HG02884 (cell line): Measurements from ENCODE around the gene SIRPA.

Experiments used
- ATAC-seq: cut with Tn5 transposase; IDR thresholded peaks from one replicate; pipeline ENCODE4 v1.9.1; 2021; ENCODE audit warnings: mild to moderate bottlenecking, moderate library complexity; ENCODE audit not compliant: unreplicated experiment

The SIRPA gene

GRCh38 chr20:1894951-1895673 is at the start of gene SIRPA:
TSS of gene SIRPA (plus strand) at chr20:1895407. CDS start at chr20:1895448, 41 bp downstream.
- no peak for ATAC-seq

GRCh38 chr20:1845701-1846100 is 49.5 kb upstream of the SIRPA start:
- no peak for ATAC-seq

- ATAC-seq, result no peak
Observed at GRCh38 chr20:1846341-1846740, 48.9 kb upstream of the SIRPA start.

GRCh38 chr20:1846876-1847275 is 48.3 kb upstream of the SIRPA start:
- no peak for ATAC-seq

GRCh38 chr20:1847780-1848179 is 47.4 kb upstream of the SIRPA start:
- no peak for ATAC-seq

- ATAC-seq, result no peak
Observed at GRCh38 chr20:1848373-1848772, 46.8 kb upstream of the SIRPA start.

GRCh38 chr20:1851396-1851795 is 43.8 kb upstream of the SIRPA start:
- ATAC-seq, result no peak

- ATAC-seq, result no peak
Observed at GRCh38 chr20:1853473-1853872, 41.7 kb upstream of the SIRPA start.

- ATAC-seq, result no peak
Observed at GRCh38 chr20:1854246-1854645, 41.0 kb upstream of the SIRPA start.

- no peak for ATAC-seq
Observed at GRCh38 chr20:1855109-1855508, 40.1 kb upstream of the SIRPA start.

- no peak for ATAC-seq
Observed at GRCh38 chr20:1855690-1856089, 39.5 kb upstream of the SIRPA start.

GRCh38 chr20:1856424-1856823 is 38.8 kb upstream of the SIRPA start:
- ATAC-seq, result no peak

- ATAC-seq, result no peak
Observed at GRCh38 chr20:1857466-1857865, 37.7 kb upstream of the SIRPA start.

GRCh38 chr20:1858871-1859270 is 36.3 kb upstream of the SIRPA start:
- ATAC-seq, result no peak

- no peak for ATAC-seq
Observed at GRCh38 chr20:1860446-1860845, 34.8 kb upstream of the SIRPA start.

GRCh38 chr20:1861347-1861976 is 33.7 kb upstream of the SIRPA start:
- no peak for ATAC-seq

GRCh38 chr20:1861996-1862662 is 33.1 kb upstream of the SIRPA start:
- ATAC-seq, result no peak

GRCh38 chr20:1862663-1863053 is 32.5 kb upstream of the SIRPA start:
- no peak for ATAC-seq

GRCh38 chr20:1863296-1863695 is 31.9 kb upstream of the SIRPA start:
- no peak for ATAC-seq

GRCh38 chr20:1866834-1867233 is 28.4 kb upstream of the SIRPA start:
- ATAC-seq, result no peak

GRCh38 chr20:1867495-1868260 is 27.5 kb upstream of the SIRPA start:
- ATAC-seq, result no peak
